ENCODE results near the gene NHSL1. TPM values are rescaled to one million over a fixed set of nuclear protein-coding genes. Genes with fewer than 3 reads are reported as not detected.

NHSL1 gene
- total RNA-seq, 1 donor: 6.9 TPM

GRCh38 chr6:138377844-138378243, 121.5 kb downstream of the NHSL1 start, which contains the start of gene SMIM28:
TSS of gene SMIM28 (plus strand) at chr6:138377905. CDS start at chr6:138378073, 168 bp downstream.
- Histone ChIP-seq H3K4me3 (ENCODE audit: insufficient read depth, low read length) (no peak within 1 kb of the TSS), H3K79me2 (ENCODE audit: insufficient read depth, low read length) (no peaks in the 10 kb centered on the region), H3K27me3 (ENCODE audit: insufficient read depth, low read length) (peaks cover 3% of the 10 kb centered on the region), H2AFZ (ENCODE audit: low read length) (no peak within 1 kb of the TSS), H3K9me3 (ENCODE audit: low read depth, low read length) (no peaks in the 10 kb centered on the region), H3K27ac (ENCODE audit: low read depth, low read length) (no peak within 1 kb of the TSS), H3K4me2 (ENCODE audit: insufficient read depth, low read length) (no peak within 1 kb of the TSS), H3K4me1 (ENCODE audit: insufficient read depth, low read length) (no peaks in the 10 kb centered on the region), H3K36me3 (ENCODE audit: insufficient read depth, low read length) (no peaks in the 10 kb centered on the region), H4K20me1 (ENCODE audit: insufficient read depth, low read length) (no peaks in the 10 kb centered on the region)
- DNase-seq (ENCODE audit: insufficient read length, low spot score, missing footprints): no peak
- TF ChIP-seq CTCF (IDR thresholded peaks at IDR 0.05; ENCODE audit: extremely low read depth, low read depth, low read length): no peak

- no peaks in the 10 kb centered on the region for H3K36me3 ChIP-seq (ENCODE audit: insufficient read depth, low read length)
- no peaks in the 10 kb centered on the region for H3K4me1 ChIP-seq (ENCODE audit: insufficient read depth, low read length)
- H3K27ac ChIP-seq (ENCODE audit: low read depth, low read length): no peak overlapping the region
- H3K4me3 ChIP-seq (ENCODE audit: insufficient read depth, low read length): no peak overlapping the region
- TF ChIP-seq CTCF (IDR thresholded peaks at IDR 0.05; ENCODE audit: extremely low read depth, low read depth, low read length): no peak
- H3K79me2 ChIP-seq (ENCODE audit: insufficient read depth, low read length): no peaks in the 10 kb centered on the region
- H3K9me3 ChIP-seq (ENCODE audit: low read depth, low read length): no peaks in the 10 kb centered on the region
- H3K4me2 ChIP-seq (ENCODE audit: insufficient read depth, low read length): no peak overlapping the region
- peaks cover 3% of the 10 kb centered on the region for H3K27me3 ChIP-seq (ENCODE audit: insufficient read depth, low read length)
- H4K20me1 ChIP-seq (ENCODE audit: insufficient read depth, low read length): no peaks in the 10 kb centered on the region
- H2AFZ ChIP-seq (ENCODE audit: low read length): no peak overlapping the region
- DNase-seq (ENCODE audit: insufficient read length, low spot score, missing footprints): no peak
Observed at GRCh38 chr6:138377042-138377441, 122.3 kb downstream of the NHSL1 start.

DNA sequence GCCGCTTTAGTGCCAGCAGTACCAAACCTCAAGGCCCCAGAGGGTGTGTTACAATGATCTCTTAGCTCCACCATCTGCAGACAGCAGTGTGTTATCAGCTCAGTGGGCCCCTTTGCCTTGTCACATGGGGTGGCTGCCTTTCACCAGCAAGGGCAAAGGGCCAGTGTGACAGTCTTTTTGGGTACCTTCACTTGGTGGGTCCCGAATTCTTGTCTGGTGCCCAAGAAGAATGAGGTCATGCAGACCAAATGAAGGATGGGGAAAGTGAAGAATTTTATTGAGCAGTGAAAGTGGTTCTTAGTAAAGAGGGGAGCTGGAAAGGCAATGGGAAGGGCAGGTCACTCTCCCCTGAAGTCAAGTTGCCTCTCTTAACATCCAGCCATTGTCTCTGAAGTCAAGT, 124.5 kb downstream of the NHSL1 start:
- Histone ChIP-seq H3K27ac (ENCODE audit: low read depth, low read length) (no peak overlapping the region), H2AFZ (ENCODE audit: low read length) (no peak overlapping the region), H3K4me2 (ENCODE audit: insufficient read depth, low read length) (no peak overlapping the region), H3K4me3 (ENCODE audit: insufficient read depth, low read length) (no peak overlapping the region), H4K20me1 (ENCODE audit: insufficient read depth, low read length) (no peaks in the 10 kb centered on the region), H3K36me3 (ENCODE audit: insufficient read depth, low read length) (no peaks in the 10 kb centered on the region), H3K4me1 (ENCODE audit: insufficient read depth, low read length) (no peaks in the 10 kb centered on the region), H3K27me3 (ENCODE audit: insufficient read depth, low read length) (peaks cover 3% of the 10 kb centered on the region), H3K79me2 (ENCODE audit: insufficient read depth, low read length) (no peaks in the 10 kb centered on the region), H3K9me3 (ENCODE audit: low read depth, low read length) (no peaks in the 10 kb centered on the region)
- DNase-seq (ENCODE audit: insufficient read length, low spot score, missing footprints): no peak
- no peak for TF ChIP-seq CTCF (IDR thresholded peaks at IDR 0.05; ENCODE audit: extremely low read depth, low read depth, low read length)

DNA sequence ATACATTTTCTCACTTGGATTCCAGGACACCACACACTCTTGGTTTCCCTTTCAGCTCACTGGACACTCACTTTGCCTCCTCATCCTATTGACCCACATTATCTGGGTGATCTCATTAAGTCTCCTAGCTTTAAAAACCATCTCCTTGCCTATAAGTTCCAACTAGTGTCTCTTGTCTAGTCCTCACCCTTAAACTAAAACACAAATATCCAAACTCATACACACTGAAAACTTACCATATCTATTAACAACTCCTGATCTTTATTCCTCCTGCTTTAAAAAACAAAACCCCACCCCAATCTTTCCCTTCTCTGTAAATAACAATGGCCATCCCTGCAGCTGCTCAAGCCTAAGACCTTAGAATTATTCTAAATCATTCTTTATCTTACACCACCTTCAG, 125.1 kb downstream of the NHSL1 start:
- TF ChIP-seq CTCF (IDR thresholded peaks at IDR 0.05; ENCODE audit: extremely low read depth, low read depth, low read length): no peak
- Histone ChIP-seq H3K27me3 (ENCODE audit: insufficient read depth, low read length) (peaks cover 2% of the 10 kb centered on the region), H3K9me3 (ENCODE audit: low read depth, low read length) (no peaks in the 10 kb centered on the region), H3K4me2 (ENCODE audit: insufficient read depth, low read length) (no peak overlapping the region), H4K20me1 (ENCODE audit: insufficient read depth, low read length) (no peaks in the 10 kb centered on the region), H3K4me1 (ENCODE audit: insufficient read depth, low read length) (no peaks in the 10 kb centered on the region), H2AFZ (ENCODE audit: low read length) (no peak overlapping the region), H3K79me2 (ENCODE audit: insufficient read depth, low read length) (no peaks in the 10 kb centered on the region), H3K36me3 (ENCODE audit: insufficient read depth, low read length) (no peaks in the 10 kb centered on the region), H3K4me3 (ENCODE audit: insufficient read depth, low read length) (no peak overlapping the region), H3K27ac (ENCODE audit: low read depth, low read length) (no peak overlapping the region)
- no peak for DNase-seq (ENCODE audit: insufficient read length, low spot score, missing footprints)

All from osteoblast (primary cell).